Measurements from ENCODE around the gene GPR150. TPM values are rescaled to one million over a fixed set of nuclear protein-coding genes. Genes with fewer than 3 reads are reported as not detected.
"Not testable (repeated sequence)": the region's sequence is repeated elsewhere in the genome, so short reads cannot be mapped to it uniquely, and the experiment has no call there.

GPR150 gene
- total RNA-seq, 6 experiments from 2014 or later = 0.11 to 0.31 (median 0.17) TPM; not detected in 2

- H3K4me1 ChIP-seq = no peaks in the 10 kb centered on the region
- intact Hi-C loops (cut with DNase I) = no loop called here
- H3K27ac ChIP-seq = no peak overlapping the region
- 82% methylated on average over 5 of the region's 5 CpGs for WGBS (ENCODE audit: insufficient coverage, low coverage, low lambda C conversion rate, missing lambda C conversion rate)
- no peak overlapping the region for H3K4me3 ChIP-seq
- TF ChIP-seq POLR2A (IDR thresholded peaks at IDR 0.05) (no peak), CTCF (IDR thresholded peaks at IDR 0.05) (no peak)
- no peaks in the 10 kb centered on the region for H3K27me3 ChIP-seq
- no peaks in the 10 kb centered on the region for H3K36me3 ChIP-seq
- ATAC-seq (peak in 1 of 4 donors; percentile 35), DNase-seq (no peak)
- no peaks in the 10 kb centered on the region for H3K9me3 ChIP-seq
These were observed 10.6 kb downstream of the GPR150 start for GRCh38 chr5:95630394-95630917.

- no peak for DNase-seq
- peak in 2 of 4 donors; percentile 19 to 43 for ATAC-seq
- 61% methylated on average over 2 of the region's 2 CpGs for WGBS (ENCODE audit: insufficient coverage, low coverage, low lambda C conversion rate, missing lambda C conversion rate)
- intact Hi-C loops (cut with DNase I) = no loop called here
- Histone ChIP-seq H3K27ac (no peak overlapping the region), H3K4me3 (no peak overlapping the region), H3K36me3 (no peaks in the 10 kb centered on the region), H3K4me1 (no peaks in the 10 kb centered on the region), H3K9me3 (no peaks in the 10 kb centered on the region), H3K27me3 (no peaks in the 10 kb centered on the region)
- no peak for TF ChIP-seq POLR2A (IDR thresholded peaks at IDR 0.05)
- no peak for TF ChIP-seq CTCF (IDR thresholded peaks at IDR 0.05)
These were observed 11.5 kb downstream of the GPR150 start for GRCh38 chr5:95631255-95631958.

GRCh38 chr5:95631991-95632675 is 12.2 kb downstream of the GPR150 start:
- Histone ChIP-seq H3K4me3 (no peak overlapping the region), H3K27me3 (no peaks in the 10 kb centered on the region), H3K9me3 (no peaks in the 10 kb centered on the region), H3K36me3 (no peaks in the 10 kb centered on the region), H3K27ac (no peak overlapping the region), H3K4me1 (no peaks in the 10 kb centered on the region)
- WGBS (ENCODE audit: insufficient coverage, low coverage, low lambda C conversion rate, missing lambda C conversion rate) = 83% methylated on average over 4 of the region's 4 CpGs
- DNase-seq (no peak), ATAC-seq (peak; percentile 40 to 67 (median 52))
- TF ChIP-seq CTCF (IDR thresholded peaks at IDR 0.05) (no peak), POLR2A (IDR thresholded peaks at IDR 0.05) (no peak)
- intact Hi-C loops (cut with DNase I) = no loop called here

GRCh38 chr5:95632942-95633341 is 13.1 kb downstream of the GPR150 start:
- H3K4me1 ChIP-seq; ATAC-seq; DNase-seq; H3K36me3 ChIP-seq; H3K27me3 ChIP-seq; H3K27ac ChIP-seq; H3K4me3 ChIP-seq; intact Hi-C loops (cut with DNase I); H3K9me3 ChIP-seq: not testable (repeated sequence)
- WGBS (ENCODE audit: insufficient coverage, low coverage, low lambda C conversion rate, missing lambda C conversion rate) = 85% methylated on average over 2 of the region's 2 CpGs

GRCh38 chr5:95633671-95634070 is 13.8 kb downstream of the GPR150 start:
- TF ChIP-seq CTCF (IDR thresholded peaks at IDR 0.05) = no peak
- TF ChIP-seq POLR2A (IDR thresholded peaks at IDR 0.05) = no peak
- WGBS (ENCODE audit: insufficient coverage, low coverage, low lambda C conversion rate, missing lambda C conversion rate) = 95% methylated on average over 3 of the region's 3 CpGs
- Histone ChIP-seq H3K27ac (no peak overlapping the region), H3K4me1 (no peaks in the 10 kb centered on the region), H3K9me3 (no peaks in the 10 kb centered on the region), H3K27me3 (no peaks in the 10 kb centered on the region), H3K36me3 (no peaks in the 10 kb centered on the region), H3K4me3 (no peak overlapping the region)
- no peak for ATAC-seq
- DNase-seq = no peak
- intact Hi-C loops (cut with DNase I) = no loop called here
